Tibial artery (tissue), 4 donors: Measurements from ENCODE around the gene CKM.

ENCODE experiments used
- DNase-seq, 2 donors: peaks; one replicate each; pipeline ENCODE4 v3.0.0-alpha.2; 2019
- H3K27ac ChIP-seq, 2 donors: fragments of 200-600 bp; sonication (generic) in 1 of 2; 1 replicate in 1 of 2; 2 replicates in 1 of 2; pipeline ENCODE4 v1.5.1; 2018 to 2019; ENCODE audit warnings: mild to moderate bottlenecking in 1 of 2
- H3K27me3 ChIP-seq, 2 donors: fragments of 200-600 bp; sonication (generic) in 1 of 2; one replicate each; pipeline versions ENCODE4 v1.5.1 to v1.6.0; 2016 to 2019
- H3K36me3 ChIP-seq, 3 donors: fragments of 200-600 bp; sonication (generic) in 2 of 3; one replicate each; pipeline ENCODE4 v1.5.1; 2016 to 2019; ENCODE audit warnings: mild to moderate bottlenecking in 2 of 3
- H3K4me1 ChIP-seq, 4 donors: fragments of 200-600 bp; sonication (generic) in 2 of 4; 1 replicate in 3 of 4; 2 replicates in 1 of 4; pipeline ENCODE4 v1.5.1; 2016 to 2019
- H3K4me3 ChIP-seq, 2 donors: fragments of 200-600 bp; sonication (generic) in 1 of 2; 1 replicate in 1 of 2; 2 replicates in 1 of 2; pipeline ENCODE4 v1.5.1; 2018 to 2019; ENCODE audit warnings: mild to moderate bottlenecking in 2 of 2
- H3K9me3 ChIP-seq, 3 donors: fragments of 200-600 bp; sonication (generic) in 1 of 3; one replicate each; pipeline ENCODE4 v1.5.1; 2016 to 2019
- CTCF ChIP-seq, 2 experiments: fragments of 200-600 bp in 1 of 2; fragments of 450-650 bp in 1 of 2; IDR thresholded peaks; one replicate each; pipeline ENCODE4 v1.5.1; 2017 to 2019; ENCODE audit warnings: antibody characterized with exemption in 2 of 2, mild to moderate bottlenecking in 1 of 2, moderate library complexity in 1 of 2
- intact Hi-C: fragments of 100-400 bp; cut with DNase I; formaldehyde crosslinking; loops from one replicate; pipeline ENCODE4 v1.15.0; 2023; ENCODE audit warnings: low total_unique reads

Gene CKM

GRCh38 chr19:45344621-45345505 is 22.2 kb upstream of the CKM start:
- H3K27ac ChIP-seq, result no peak overlapping the region
- H3K4me3 ChIP-seq, result no peak overlapping the region
- TF ChIP-seq CTCF (IDR thresholded peaks at IDR 0.05), result no peak
- intact Hi-C loops, result no loop called here
- H3K9me3 ChIP-seq, result no peaks in the 10 kb centered on the region
- H3K4me1 ChIP-seq, result peaks cover 0 to 9% (median 7%) of the 10 kb centered on the region in 4 donors
- DNase-seq, result no peak
- peaks cover 0 to 69% of the 10 kb centered on the region in 2 donors for H3K27me3 ChIP-seq
- peaks cover 0 to 5% (median 0%) of the 10 kb centered on the region in 3 donors for H3K36me3 ChIP-seq

GRCh38 chr19:45342911-45343310 is 20.2 kb upstream of the CKM start:
- Histone ChIP-seq H3K4me3 (no peak overlapping the region), H3K27me3 (peaks cover 0 to 75% of the 10 kb centered on the region in 2 donors), H3K36me3 (no peaks in the 10 kb centered on the region), H3K4me1 (peaks cover 0 to 15% (median 8%) of the 10 kb centered on the region in 4 donors), H3K27ac (no peak overlapping the region), H3K9me3 (no peaks in the 10 kb centered on the region)
- TF ChIP-seq CTCF (IDR thresholded peaks at IDR 0.05), result no peak
- intact Hi-C loops, result no loop called here
- DNase-seq, result no peak

GRCh38 chr19:45340899-45341453 is 18.3 kb upstream of the CKM start:
- no peak for DNase-seq
- H3K4me3 ChIP-seq, result no peak overlapping the region
- intact Hi-C loops, result no loop called here
- H3K27me3 ChIP-seq, result peaks cover 0 to 66% of the 10 kb centered on the region in 2 donors
- H3K27ac ChIP-seq, result no peak overlapping the region
- no peaks in the 10 kb centered on the region for H3K9me3 ChIP-seq
- no peak for TF ChIP-seq CTCF (IDR thresholded peaks at IDR 0.05)
- peaks cover 0 to 15% (median 8%) of the 10 kb centered on the region in 4 donors for H3K4me1 ChIP-seq
- no peaks in the 10 kb centered on the region for H3K36me3 ChIP-seq

- no peak for DNase-seq
- no peak for TF ChIP-seq CTCF (IDR thresholded peaks at IDR 0.05)
- Histone ChIP-seq H3K36me3 (no peaks in the 10 kb centered on the region), H3K27ac (no peak within 1 kb of the TSS), H3K27me3 (peaks cover 0 to 61% of the 10 kb centered on the region in 2 donors), H3K4me3 (no peak within 1 kb of the TSS), H3K4me1 (peaks cover 0 to 15% (median 8%) of the 10 kb centered on the region in 4 donors), H3K9me3 (no peaks in the 10 kb centered on the region)
- intact Hi-C loops, result no loop called here
These were observed 17.7 kb upstream of the CKM start, which contains the start of gene KLC3 for GRCh38 chr19:45340232-45340898. KLC3 (plus strand) TSS chr19:45340750; CDS start chr19:45345542, 4,792 bp downstream.

DNA sequence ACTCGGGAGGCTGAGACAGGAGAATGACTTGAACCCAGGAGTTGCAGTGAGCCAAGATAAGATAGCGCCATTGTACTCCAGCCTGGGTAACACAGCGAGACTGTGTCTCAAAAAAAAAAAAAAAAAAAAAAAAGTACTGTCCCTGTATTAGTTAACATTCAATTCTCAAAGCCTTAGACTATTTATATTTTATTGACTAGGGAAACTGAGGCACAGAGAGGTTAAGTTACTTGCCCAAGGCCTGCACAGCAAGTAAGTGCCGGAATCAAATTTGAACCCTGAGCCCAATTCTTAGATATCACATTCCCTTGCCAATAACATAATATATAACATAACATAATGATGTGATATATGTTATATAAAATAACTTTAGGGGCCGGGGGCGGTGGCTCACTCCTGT is 17.0 kb upstream of the CKM start:
- no peaks in the 10 kb centered on the region for H3K36me3 ChIP-seq
- intact Hi-C loops, result no loop called here
- TF ChIP-seq CTCF (IDR thresholded peaks at IDR 0.05), result no peak
- H3K27ac ChIP-seq, result no peak overlapping the region
- no peaks in the 10 kb centered on the region for H3K9me3 ChIP-seq
- H3K27me3 ChIP-seq, result peaks cover 0 to 56% of the 10 kb centered on the region in 2 donors
- H3K4me3 ChIP-seq, result no peak overlapping the region
- DNase-seq, result no peak
- peaks cover 0 to 15% (median 8%) of the 10 kb centered on the region in 4 donors for H3K4me1 ChIP-seq
